ENCODE data around the gene LRCOL1. TPM values are rescaled to one million over a fixed set of nuclear protein-coding genes. Genes with fewer than 3 reads are reported as not detected.

Gene LRCOL1
- total RNA-seq, 1 experiment from 2014 or later, result not detected

DNA sequence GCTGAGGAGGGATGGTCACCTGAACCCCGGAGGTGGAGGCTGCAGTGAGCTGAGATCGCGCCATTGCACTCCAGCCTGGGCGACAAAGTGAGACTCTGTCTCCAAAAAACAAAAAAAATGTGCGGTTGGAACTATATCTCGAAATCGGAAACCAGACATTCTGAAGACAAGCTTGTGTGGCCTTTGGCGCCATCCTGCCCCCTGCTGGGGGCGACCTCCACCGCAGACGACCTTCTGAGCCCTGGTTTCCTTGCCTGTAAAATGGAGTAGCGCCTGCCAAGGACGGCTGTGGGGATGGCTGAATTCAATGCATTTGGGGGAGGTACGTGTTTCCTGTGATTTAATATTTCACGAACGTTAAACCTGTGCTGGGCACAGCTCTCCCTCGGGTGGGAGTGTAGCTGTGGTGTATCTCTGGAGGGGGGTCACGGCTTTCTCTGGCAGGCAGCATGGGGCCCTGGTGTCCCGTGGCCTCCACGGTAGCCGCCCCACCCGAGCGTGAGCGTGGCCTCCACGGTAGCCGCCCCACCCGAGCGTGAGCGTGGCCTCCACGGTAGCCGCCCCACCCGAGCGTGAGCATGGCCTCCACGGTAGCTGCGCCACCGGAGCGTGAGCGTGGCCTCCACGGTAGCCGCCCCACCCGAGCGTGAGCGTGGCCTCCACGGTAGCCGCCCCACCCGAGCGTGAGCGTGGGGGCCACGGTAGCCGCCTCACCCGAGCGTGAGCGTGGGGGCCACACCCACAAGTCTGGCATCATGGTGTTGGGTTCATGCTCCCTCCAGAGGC lies 55.3 kb downstream of the LRCOL1 start:
- H3K27ac ChIP-seq (ENCODE audit: low read length), result no peak overlapping the region
- in situ Hi-C loops (cut with HindIII; ENCODE audit: low pct_unique_long_range_greater_than_20kb, low sequenced_read_pairs) (no loop called here), intact Hi-C loops (cut with micrococcal nuclease; ENCODE audit: unreplicated experiment) (no loop called here)
- no peak for TF ChIP-seq POLR2AphosphoS5 (IDR thresholded peaks at IDR 0.05; ENCODE audit: low read depth, low read length)
- no peak for TF ChIP-seq SIN3A (IDR thresholded peaks at IDR 0.05; ENCODE audit: borderline replicate concordance, insufficient read depth, low read depth, low read length)
- TF ChIP-seq, protein P1, sequence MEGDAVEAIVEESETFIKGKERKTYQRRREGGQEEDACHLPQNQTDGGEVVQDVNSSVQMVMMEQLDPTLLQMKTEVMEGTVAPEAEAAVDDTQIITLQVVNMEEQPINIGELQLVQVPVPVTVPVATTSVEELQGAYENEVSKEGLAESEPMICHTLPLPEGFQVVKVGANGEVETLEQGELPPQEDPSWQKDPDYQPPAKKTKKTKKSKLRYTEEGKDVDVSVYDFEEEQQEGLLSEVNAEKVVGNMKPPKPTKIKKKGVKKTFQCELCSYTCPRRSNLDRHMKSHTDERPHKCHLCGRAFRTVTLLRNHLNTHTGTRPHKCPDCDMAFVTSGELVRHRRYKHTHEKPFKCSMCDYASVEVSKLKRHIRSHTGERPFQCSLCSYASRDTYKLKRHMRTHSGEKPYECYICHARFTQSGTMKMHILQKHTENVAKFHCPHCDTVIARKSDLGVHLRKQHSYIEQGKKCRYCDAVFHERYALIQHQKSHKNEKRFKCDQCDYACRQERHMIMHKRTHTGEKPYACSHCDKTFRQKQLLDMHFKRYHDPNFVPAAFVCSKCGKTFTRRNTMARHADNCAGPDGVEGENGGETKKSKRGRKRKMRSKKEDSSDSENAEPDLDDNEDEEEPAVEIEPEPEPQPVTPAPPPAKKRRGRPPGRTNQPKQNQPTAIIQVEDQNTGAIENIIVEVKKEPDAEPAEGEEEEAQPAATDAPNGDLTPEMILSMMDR (IDR thresholded peaks at IDR 0.05), result peak; percentile 80
- TF ChIP-seq TCF7L2 (IDR thresholded peaks at IDR 0.05; ENCODE audit: low read depth, low read length), result no peak
- TF ChIP-seq, protein P2, sequence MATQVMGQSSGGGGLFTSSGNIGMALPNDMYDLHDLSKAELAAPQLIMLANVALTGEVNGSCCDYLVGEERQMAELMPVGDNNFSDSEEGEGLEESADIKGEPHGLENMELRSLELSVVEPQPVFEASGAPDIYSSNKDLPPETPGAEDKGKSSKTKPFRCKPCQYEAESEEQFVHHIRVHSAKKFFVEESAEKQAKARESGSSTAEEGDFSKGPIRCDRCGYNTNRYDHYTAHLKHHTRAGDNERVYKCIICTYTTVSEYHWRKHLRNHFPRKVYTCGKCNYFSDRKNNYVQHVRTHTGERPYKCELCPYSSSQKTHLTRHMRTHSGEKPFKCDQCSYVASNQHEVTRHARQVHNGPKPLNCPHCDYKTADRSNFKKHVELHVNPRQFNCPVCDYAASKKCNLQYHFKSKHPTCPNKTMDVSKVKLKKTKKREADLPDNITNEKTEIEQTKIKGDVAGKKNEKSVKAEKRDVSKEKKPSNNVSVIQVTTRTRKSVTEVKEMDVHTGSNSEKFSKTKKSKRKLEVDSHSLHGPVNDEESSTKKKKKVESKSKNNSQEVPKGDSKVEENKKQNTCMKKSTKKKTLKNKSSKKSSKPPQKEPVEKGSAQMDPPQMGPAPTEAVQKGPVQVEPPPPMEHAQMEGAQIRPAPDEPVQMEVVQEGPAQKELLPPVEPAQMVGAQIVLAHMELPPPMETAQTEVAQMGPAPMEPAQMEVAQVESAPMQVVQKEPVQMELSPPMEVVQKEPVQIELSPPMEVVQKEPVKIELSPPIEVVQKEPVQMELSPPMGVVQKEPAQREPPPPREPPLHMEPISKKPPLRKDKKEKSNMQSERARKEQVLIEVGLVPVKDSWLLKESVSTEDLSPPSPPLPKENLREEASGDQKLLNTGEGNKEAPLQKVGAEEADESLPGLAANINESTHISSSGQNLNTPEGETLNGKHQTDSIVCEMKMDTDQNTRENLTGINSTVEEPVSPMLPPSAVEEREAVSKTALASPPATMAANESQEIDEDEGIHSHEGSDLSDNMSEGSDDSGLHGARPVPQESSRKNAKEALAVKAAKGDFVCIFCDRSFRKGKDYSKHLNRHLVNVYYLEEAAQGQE (IDR thresholded peaks at IDR 0.05; ENCODE audit: insufficient read depth in 1 of 2, low read depth in 2 of 2, low read length in 1 of 2), result no peak
- CTCF ChIA-PET, result interaction anchor here (0.8 kb wide), 1 partner anchor 141 kb away, joined by 4 read pairs; no protein-coding TSS in a partner anchor
- H3K4me1 ChIP-seq (ENCODE audit: control insufficient read depth, insufficient read depth, low read length), result no peaks in the 10 kb centered on the region
- H3K27me3 ChIP-seq (ENCODE audit: control insufficient read depth, insufficient read depth, low read length), result no peaks in the 10 kb centered on the region
- H3K9me3 ChIP-seq (ENCODE audit: control insufficient read depth, insufficient read depth, low read depth, low read length), result no peaks in the 10 kb centered on the region
- POLR2A ChIA-PET, result no interaction called here
- H3K36me3 ChIP-seq (ENCODE audit: control insufficient read depth, insufficient read depth, low read length), result no peaks in the 10 kb centered on the region
- no peak for DNase-seq (ENCODE audit: low read depth, low spot score)
- H3K4me3 ChIP-seq (ENCODE audit: low read depth in 2 of 2, low read length in 2 of 2), result no peak overlapping the region
- ATAC-seq, result no peak
- no TSS peak for BruUV-seq (replicated peaks)

Small RNAs within 50 kb of the gene (microRNA-seq; reads per million reads assigned to microRNA genes)
- gene MIR6763 (ENCODE audit: unreplicated experiment), result not detected

Other genes starting within 250 kb of the LRCOL1 start
- 104 TPM for gene FBRSL1, start 120.4 kb downstream of the LRCOL1 start, total RNA-seq (2021; ENCODE audit: unreplicated experiment)
- 1.2 TPM for gene P2RX2, start 8.2 kb upstream of the LRCOL1 start, total RNA-seq (2021; ENCODE audit: unreplicated experiment)
- 112 TPM for gene POLE, start 76.8 kb upstream of the LRCOL1 start, total RNA-seq (2021; ENCODE audit: unreplicated experiment)
- gene PXMP2, start 77.0 kb upstream of the LRCOL1 start, total RNA-seq (2021; ENCODE audit: unreplicated experiment), result 21.3 TPM
- 116 TPM for gene PGAM5, start 100.3 kb upstream of the LRCOL1 start, total RNA-seq (2021; ENCODE audit: unreplicated experiment)
- gene ANKLE2, start 151.2 kb upstream of the LRCOL1 start, total RNA-seq (2021; ENCODE audit: unreplicated experiment), result 88.7 TPM
- gene GOLGA3, start 218.3 kb upstream of the LRCOL1 start, total RNA-seq (2021; ENCODE audit: unreplicated experiment), result 61.1 TPM

All from Panc1 (cell line).